ENCODE data around the gene SPATC1L.

The SPATC1L gene

GRCh38 chr21:46124926-46125845, 59.1 kb downstream of the SPATC1L start:
- in situ Hi-C loops (cut with HindIII; ENCODE audit: low sequenced_read_pairs) = no loop called here
- DNase-seq (ENCODE audit: low read depth, low spot score) = no peak
- TF ChIP-seq, protein P1, sequence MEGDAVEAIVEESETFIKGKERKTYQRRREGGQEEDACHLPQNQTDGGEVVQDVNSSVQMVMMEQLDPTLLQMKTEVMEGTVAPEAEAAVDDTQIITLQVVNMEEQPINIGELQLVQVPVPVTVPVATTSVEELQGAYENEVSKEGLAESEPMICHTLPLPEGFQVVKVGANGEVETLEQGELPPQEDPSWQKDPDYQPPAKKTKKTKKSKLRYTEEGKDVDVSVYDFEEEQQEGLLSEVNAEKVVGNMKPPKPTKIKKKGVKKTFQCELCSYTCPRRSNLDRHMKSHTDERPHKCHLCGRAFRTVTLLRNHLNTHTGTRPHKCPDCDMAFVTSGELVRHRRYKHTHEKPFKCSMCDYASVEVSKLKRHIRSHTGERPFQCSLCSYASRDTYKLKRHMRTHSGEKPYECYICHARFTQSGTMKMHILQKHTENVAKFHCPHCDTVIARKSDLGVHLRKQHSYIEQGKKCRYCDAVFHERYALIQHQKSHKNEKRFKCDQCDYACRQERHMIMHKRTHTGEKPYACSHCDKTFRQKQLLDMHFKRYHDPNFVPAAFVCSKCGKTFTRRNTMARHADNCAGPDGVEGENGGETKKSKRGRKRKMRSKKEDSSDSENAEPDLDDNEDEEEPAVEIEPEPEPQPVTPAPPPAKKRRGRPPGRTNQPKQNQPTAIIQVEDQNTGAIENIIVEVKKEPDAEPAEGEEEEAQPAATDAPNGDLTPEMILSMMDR (IDR thresholded peaks at IDR 0.05; ENCODE audit: low read depth, low read length) = no peak
- H3K4me3 ChIP-seq (ENCODE audit: low read depth, low read length) = no peak overlapping the region

DNA sequence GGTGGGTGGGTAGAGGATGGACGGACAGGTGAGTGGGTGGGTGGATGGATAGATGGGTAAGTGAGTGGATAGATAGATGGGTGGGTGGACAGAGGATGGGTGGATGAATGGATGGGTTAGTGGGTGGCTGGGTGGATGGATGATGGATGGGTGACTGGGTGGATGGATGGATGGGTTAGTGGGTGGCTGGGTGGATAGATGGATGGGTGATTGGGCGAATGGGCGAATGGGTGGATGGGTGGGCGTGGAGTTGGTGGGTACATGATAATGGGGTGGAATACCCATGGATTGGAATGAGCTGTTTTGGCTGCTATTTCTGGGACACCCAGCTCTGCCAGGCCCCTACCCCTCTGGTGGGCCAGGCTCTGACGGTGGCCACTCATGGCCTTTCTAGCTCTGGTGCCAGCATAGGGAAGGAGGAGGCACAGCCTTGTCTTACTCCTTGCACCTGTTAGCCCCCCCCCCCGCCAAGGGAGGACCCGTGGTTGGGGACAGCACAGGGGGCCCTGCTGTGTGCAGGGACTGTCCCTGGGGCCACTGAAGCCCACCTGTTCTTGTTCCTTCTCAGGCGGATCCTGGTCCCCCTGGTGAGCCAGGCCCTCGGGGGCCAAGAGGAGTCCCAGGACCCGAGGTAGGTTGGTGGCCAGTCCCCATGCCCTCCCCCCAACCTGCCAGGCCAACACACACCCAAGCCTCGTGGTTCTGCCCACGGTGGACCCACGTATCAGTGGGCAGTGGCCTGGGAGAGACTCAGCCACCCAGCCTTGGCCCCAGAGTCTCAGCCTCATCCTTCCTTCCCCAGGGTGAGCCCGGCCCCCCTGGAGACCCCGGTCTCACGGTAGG, 60.0 kb downstream of the SPATC1L start:
- H3K4me3 ChIP-seq (ENCODE audit: low read depth, low read length) = no peak overlapping the region
- DNase-seq (ENCODE audit: low read depth, low spot score) = no peak
- in situ Hi-C loops (cut with HindIII; ENCODE audit: low sequenced_read_pairs) = no loop called here
- TF ChIP-seq, protein P1 (IDR thresholded peaks at IDR 0.05; ENCODE audit: low read depth, low read length) = no peak

DNA sequence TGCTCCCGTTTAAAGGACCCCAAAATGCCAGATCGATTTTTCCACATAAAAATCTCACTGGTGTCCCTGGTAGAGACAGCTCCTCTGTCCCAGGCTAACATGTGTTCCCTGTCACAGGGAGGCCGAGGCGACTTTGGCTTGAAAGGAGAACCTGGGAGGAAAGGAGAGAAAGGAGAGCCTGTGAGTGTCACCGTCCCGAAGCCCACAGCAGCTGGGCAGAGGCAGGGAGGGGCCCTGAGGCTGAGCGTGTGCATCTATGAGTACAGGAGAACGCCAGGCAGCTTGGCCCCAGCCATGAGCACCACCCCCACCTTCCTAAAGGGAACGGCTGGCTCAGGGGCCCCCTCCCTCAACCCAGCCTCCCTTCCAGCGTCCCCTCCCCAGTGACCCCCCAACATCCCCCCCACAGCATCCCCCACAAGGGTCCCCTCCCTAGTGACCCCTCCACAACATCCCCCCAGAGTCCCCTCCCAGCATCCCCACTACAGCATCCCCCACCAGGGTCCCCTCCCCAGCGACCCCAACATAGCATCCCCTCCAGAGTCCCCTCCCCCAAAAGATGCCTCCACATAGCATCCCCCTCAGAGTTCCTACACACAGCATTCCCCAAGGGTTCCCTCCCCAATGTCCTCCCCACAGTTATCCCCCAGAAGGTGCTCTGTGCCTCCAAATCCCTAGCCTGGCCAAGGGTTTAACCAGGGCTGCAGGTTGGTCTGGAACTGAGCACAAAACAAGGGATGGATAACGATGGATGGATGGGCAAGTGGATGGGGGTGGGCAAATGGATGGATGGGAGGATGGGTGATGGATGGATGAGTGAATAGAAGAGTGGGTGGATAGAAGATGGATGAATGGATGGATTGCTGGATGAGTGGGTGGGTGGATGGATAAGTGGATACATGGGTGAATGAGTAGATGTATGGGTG, 61.2 kb downstream of the SPATC1L start:
- TF ChIP-seq, protein P1 (IDR thresholded peaks at IDR 0.05; ENCODE audit: low read depth, low read length) = no peak
- in situ Hi-C loops (cut with HindIII; ENCODE audit: low sequenced_read_pairs) = no loop called here
- no peak overlapping the region for H3K4me3 ChIP-seq (ENCODE audit: low read depth, low read length)
- no peak for DNase-seq (ENCODE audit: low read depth, low spot score)

- DNase-seq (ENCODE audit: low read depth, low spot score) = peak; percentile 77
- in situ Hi-C loops (cut with HindIII; ENCODE audit: low sequenced_read_pairs) = no loop called here
- no peak overlapping the region for H3K4me3 ChIP-seq (ENCODE audit: low read depth, low read length)
- TF ChIP-seq, protein P1 (IDR thresholded peaks at IDR 0.05; ENCODE audit: low read depth, low read length) = no peak
Observed at GRCh38 chr21:46122237-46122671, 62.0 kb downstream of the SPATC1L start.

- H3K4me3 ChIP-seq (ENCODE audit: low read depth, low read length) = no peak overlapping the region
- in situ Hi-C loops (cut with HindIII; ENCODE audit: low sequenced_read_pairs) = no loop called here
- TF ChIP-seq, protein P1 (IDR thresholded peaks at IDR 0.05; ENCODE audit: low read depth, low read length) = no peak
- no peak for DNase-seq (ENCODE audit: low read depth, low spot score)
Observed at GRCh38 chr21:46121286-46122221, 62.7 kb downstream of the SPATC1L start.
